GDM1 (cell line): ENCODE measurements around the gene TCP11.

Experiments
- DNase-seq: peaks from one replicate; lab custom pipeline; 2025; lab: John Stamatoyannopoulos, UW

TCP11 gene

GRCh38 chr6:35080821-35081425 lies 60.2 kb downstream of the TCP11 start:
- no peak for DNase-seq

- no peak for DNase-seq
Measured at GRCh38 chr6:35080016-35080680, 61.0 kb downstream of the TCP11 start.

GRCh38 chr6:35079311-35080000 lies 61.7 kb downstream of the TCP11 start:
- no peak for DNase-seq

- no peak for DNase-seq
Measured at GRCh38 chr6:35078896-35079295, 62.2 kb downstream of the TCP11 start.

- DNase-seq = no peak
Measured at GRCh38 chr6:35078226-35078850, 62.8 kb downstream of the TCP11 start.

- no peak for DNase-seq
Measured at GRCh38 chr6:35077713-35078105, 63.4 kb downstream of the TCP11 start.

GRCh38 chr6:35076997-35077712 lies 64.0 kb downstream of the TCP11 start:
- DNase-seq = no peak

- DNase-seq = no peak
Measured at GRCh38 chr6:35073766-35074471, 67.2 kb downstream of the TCP11 start.

- DNase-seq = no peak
Measured at GRCh38 chr6:35073211-35073610, 67.9 kb downstream of the TCP11 start.

- no peak for DNase-seq
Measured at GRCh38 chr6:35072698-35073055, 68.5 kb downstream of the TCP11 start.

GRCh38 chr6:35072051-35072697 lies 69.0 kb downstream of the TCP11 start:
- no peak for DNase-seq

- DNase-seq = no peak
Measured at GRCh38 chr6:35071347-35071994, 69.7 kb downstream of the TCP11 start.

GRCh38 chr6:35070111-35070510 lies 71.0 kb downstream of the TCP11 start:
- no peak for DNase-seq

GRCh38 chr6:35069262-35069661 lies 71.9 kb downstream of the TCP11 start:
- no peak for DNase-seq

GRCh38 chr6:35068644-35069043 lies 72.5 kb downstream of the TCP11 start:
- no peak for DNase-seq

- DNase-seq = no peak
Measured at GRCh38 chr6:35068206-35068605, 72.9 kb downstream of the TCP11 start.
